GM19438 (cell line): Measurements from ENCODE around the gene ZNF25.
"Not testable (repeated sequence)": the region's sequence is repeated elsewhere in the genome, so short reads cannot be mapped to it uniquely, and the experiment has no call there.

Experiments used
- ATAC-seq: cut with Tn5 transposase; IDR thresholded peaks from one replicate; pipeline ENCODE4 v1.9.1; 2021; ENCODE audit warnings: low read depth; ENCODE audit not compliant: unreplicated experiment

Gene ZNF25

GRCh38 chr10:37976091-37976879 lies at the start of gene ZNF25:
ZNF25 (minus strand) TSS chr10:37976647; CDS start chr10:37971722, 4,925 bp downstream.
- peak; percentile 93 for ATAC-seq

- ATAC-seq, result peak; percentile 87
Observed at GRCh38 chr10:38025283-38025682, 48.8 kb upstream of the ZNF25 start.

- ATAC-seq, result not testable (repeated sequence)
Observed at GRCh38 chr10:38019124-38019523, 42.7 kb upstream of the ZNF25 start.

- ATAC-seq, result no peak
Observed at GRCh38 chr10:38016354-38016753, 39.9 kb upstream of the ZNF25 start.

- ATAC-seq, result peak; percentile 86
Observed at GRCh38 chr10:38010119-38010903, 33.9 kb upstream of the ZNF25 start, which contains the start of gene ZNF33A. ZNF33A (plus strand) TSS chr10:38010675; CDS start chr10:38012342, 1,667 bp downstream.

GRCh38 chr10:38007991-38008390 lies 31.5 kb upstream of the ZNF25 start:
- no peak for ATAC-seq

- no peak for ATAC-seq
Observed at GRCh38 chr10:38007551-38007950, 31.1 kb upstream of the ZNF25 start.

- ATAC-seq, result no peak
Observed at GRCh38 chr10:38003588-38003987, 27.1 kb upstream of the ZNF25 start.

- no peak for ATAC-seq
Observed at GRCh38 chr10:38003026-38003425, 26.6 kb upstream of the ZNF25 start.

GRCh38 chr10:38000474-38000873 lies 24.0 kb upstream of the ZNF25 start:
- not testable (repeated sequence) for ATAC-seq

GRCh38 chr10:37998920-37999319 lies 22.5 kb upstream of the ZNF25 start:
- ATAC-seq, result not testable (repeated sequence)

- no peak for ATAC-seq
Observed at GRCh38 chr10:37992083-37992482, 15.6 kb upstream of the ZNF25 start.

GRCh38 chr10:37991655-37992054 lies 15.2 kb upstream of the ZNF25 start:
- no peak for ATAC-seq

GRCh38 chr10:37976880-37977203 lies 395 bp upstream of the ZNF25 start:
- ATAC-seq, result no peak

GRCh38 chr10:37975401-37975991 lies 951 bp downstream of the ZNF25 start:
- ATAC-seq, result no peak

GRCh38 chr10:37972396-37972795 lies 4.1 kb downstream of the ZNF25 start:
- no peak for ATAC-seq

- no peak for ATAC-seq
Observed at GRCh38 chr10:37965006-37965405, 11.4 kb downstream of the ZNF25 start.

GRCh38 chr10:37960591-37961137 lies 15.8 kb downstream of the ZNF25 start:
- ATAC-seq, result no peak

- no peak for ATAC-seq
Observed at GRCh38 chr10:37957841-37958240, 18.6 kb downstream of the ZNF25 start.

- ATAC-seq, result no peak
Observed at GRCh38 chr10:37952926-37953325, 23.5 kb downstream of the ZNF25 start.
